Islet precursor cell (in vitro differentiated cells): ENCODE results near the gene SEMA3E.
A peak's percentile ranks its signal among the peaks of the same experiment; 100 is the strongest.
"Not testable (repeated sequence)": the region's sequence is repeated elsewhere in the genome, so short reads cannot be mapped to it uniquely, and the experiment has no call there.

Source experiments
- DNase-seq: peaks from one replicate; pipeline ENCODE4 v3.0.0-alpha.2; 2018

Gene SEMA3E

DNA sequence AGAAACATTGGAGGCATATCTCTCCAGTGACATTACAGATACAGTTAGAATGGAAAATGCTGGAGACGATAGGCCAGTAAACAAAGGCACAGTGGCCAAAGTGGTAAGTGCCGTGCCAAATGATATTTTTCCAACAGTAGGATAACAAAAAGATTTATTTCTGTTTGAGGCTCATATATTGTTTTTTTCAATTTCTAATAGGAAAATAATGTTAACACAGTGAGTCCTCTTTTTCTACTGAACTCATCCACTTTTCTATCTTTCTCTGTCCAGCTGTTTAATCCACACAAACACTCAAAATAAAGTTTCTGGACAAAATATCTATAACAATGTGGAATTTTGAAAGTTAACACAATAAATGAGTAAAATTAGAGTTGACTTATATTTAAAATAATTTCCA, 201.3 kb downstream of the SEMA3E start:
- DNase-seq = no peak

GRCh38 chr7:83446102-83446669, 202.8 kb downstream of the SEMA3E start:
- DNase-seq = no peak

GRCh38 chr7:83442911-83443310, 206.0 kb downstream of the SEMA3E start:
- no peak for DNase-seq

- no peak for DNase-seq
Measured at GRCh38 chr7:83439026-83439425, 209.9 kb downstream of the SEMA3E start.

- DNase-seq = not testable (repeated sequence)
Measured at GRCh38 chr7:83430289-83430688, 218.7 kb downstream of the SEMA3E start.

GRCh38 chr7:83429493-83429892, 219.4 kb downstream of the SEMA3E start:
- DNase-seq = peak; percentile 59

DNA sequence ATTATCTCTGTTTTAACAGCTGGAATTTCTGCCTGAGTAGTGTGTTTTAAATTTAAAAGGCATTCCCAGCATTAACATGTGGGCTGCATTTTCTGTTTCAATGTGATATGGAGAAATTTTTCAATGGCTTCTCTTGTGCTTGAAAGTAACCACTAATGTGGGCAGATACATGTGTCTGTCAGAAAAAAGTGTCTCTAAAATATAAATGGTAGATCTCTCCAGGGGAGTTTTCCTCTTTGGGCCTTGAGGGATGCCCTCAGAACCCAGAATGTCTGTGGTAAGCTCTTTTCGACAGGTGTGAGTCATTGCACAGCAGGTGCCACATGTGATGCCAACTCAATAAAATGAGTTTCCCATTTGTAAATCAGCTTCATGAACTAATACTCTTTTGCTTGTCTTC, 221.1 kb downstream of the SEMA3E start:
- no peak for DNase-seq

GRCh38 chr7:83426325-83426724, 222.6 kb downstream of the SEMA3E start:
- no peak for DNase-seq

DNA sequence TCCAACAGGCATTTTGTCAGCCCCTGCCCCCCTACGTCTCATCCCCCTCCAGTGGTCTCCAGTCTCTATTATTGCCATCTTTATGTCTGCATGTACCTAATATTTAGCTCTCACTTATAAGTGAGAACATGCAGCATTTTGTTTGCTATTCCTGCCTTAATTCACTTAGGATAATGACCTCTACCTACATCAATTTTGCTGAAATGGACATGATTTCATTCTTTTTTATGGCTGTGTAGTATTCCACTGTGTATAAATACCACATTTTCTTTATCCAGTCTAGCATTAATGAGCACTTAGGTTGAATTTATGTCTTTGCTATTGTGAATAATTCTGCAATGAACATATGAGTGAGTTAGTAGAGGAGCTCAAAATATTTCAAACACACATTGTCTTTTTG, 229.9 kb downstream of the SEMA3E start:
- DNase-seq = no peak

- DNase-seq = peak; percentile 57
Measured at GRCh38 chr7:83415840-83416239, 233.1 kb downstream of the SEMA3E start.

GRCh38 chr7:83414947-83415346, 234.0 kb downstream of the SEMA3E start:
- no peak for DNase-seq

GRCh38 chr7:83413831-83414230, 235.1 kb downstream of the SEMA3E start:
- DNase-seq = no peak

DNA sequence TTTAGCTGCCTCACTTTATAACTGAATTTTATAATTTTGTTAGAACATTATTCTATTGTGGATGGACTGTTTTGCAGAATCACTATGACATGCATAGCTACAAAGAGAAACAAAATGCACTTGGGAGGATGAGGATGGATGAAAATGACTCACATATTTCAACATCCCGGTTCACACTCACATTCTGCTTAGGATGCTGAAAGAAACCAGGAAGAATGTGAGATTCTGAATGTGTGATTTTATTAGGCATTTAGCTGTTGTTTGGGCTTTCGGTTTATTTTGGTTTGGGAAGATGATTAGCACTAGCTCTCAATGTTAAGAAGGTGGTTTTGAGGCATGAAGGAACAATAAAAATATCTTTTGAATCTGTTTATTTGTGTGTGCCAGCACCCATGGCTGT, 235.5 kb downstream of the SEMA3E start:
- DNase-seq = no peak

- DNase-seq = no peak
Measured at GRCh38 chr7:83410989-83411591, 237.8 kb downstream of the SEMA3E start.

DNA sequence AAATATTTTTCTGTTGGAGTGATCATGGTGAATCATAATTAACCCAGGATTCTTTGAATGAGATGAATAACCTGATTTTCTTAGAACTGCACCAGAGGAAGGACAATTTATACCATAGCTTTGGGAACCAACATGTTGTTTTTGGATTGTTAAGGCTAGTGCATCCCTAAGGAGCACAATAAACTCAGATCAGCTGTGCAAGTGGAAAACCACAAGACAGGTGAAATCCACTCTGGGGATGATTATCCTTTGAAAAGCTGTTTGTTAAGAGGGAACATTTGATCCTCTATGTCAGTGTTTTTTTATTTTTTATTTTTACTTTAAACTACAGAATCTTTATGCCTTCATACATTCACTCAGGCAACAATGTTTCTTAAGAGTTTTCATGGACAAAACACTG, 254.2 kb downstream of the SEMA3E start:
- DNase-seq = no peak

- no peak for DNase-seq
Measured at GRCh38 chr7:83388436-83388835, 260.5 kb downstream of the SEMA3E start.

GRCh38 chr7:83366629-83367028, 282.3 kb downstream of the SEMA3E start:
- no peak for DNase-seq

GRCh38 chr7:83365746-83366145, 283.2 kb downstream of the SEMA3E start:
- no peak for DNase-seq

DNA sequence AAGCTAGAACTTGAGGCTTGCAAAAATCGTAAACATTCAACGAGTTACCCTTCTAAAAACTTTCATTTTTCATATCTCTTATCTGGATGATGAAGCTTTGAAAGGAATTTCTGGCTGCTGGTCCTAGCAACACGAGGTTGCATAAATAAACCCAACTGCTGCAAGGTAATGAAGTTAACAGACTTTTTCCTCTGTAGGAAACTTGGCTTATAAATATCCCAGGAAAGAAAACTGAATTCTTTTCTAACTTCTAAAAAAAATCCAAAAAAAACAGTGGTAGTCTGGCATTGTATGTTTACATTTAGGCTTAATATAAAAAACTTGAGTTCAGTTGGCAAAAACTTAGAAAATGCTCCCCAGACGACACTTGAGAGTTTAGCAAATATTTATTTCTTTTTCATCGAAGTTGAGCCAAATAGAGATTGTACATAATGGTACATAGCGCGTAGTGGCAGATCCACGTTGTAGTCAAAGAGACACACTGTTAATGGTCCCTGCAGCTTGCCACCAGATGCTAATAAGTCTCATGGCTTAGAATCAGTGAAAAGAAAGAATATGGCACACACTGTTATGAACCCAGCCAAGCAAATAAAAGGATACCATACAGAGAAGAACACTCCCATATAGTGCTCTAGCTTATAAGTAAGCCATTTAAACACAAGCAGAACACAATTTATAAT, 285.9 kb downstream of the SEMA3E start:
- DNase-seq = no peak

- DNase-seq = no peak
Measured at GRCh38 chr7:83359108-83359507, 289.8 kb downstream of the SEMA3E start.

- DNase-seq = no peak
Measured at GRCh38 chr7:83355143-83355542, 293.8 kb downstream of the SEMA3E start.

DNA sequence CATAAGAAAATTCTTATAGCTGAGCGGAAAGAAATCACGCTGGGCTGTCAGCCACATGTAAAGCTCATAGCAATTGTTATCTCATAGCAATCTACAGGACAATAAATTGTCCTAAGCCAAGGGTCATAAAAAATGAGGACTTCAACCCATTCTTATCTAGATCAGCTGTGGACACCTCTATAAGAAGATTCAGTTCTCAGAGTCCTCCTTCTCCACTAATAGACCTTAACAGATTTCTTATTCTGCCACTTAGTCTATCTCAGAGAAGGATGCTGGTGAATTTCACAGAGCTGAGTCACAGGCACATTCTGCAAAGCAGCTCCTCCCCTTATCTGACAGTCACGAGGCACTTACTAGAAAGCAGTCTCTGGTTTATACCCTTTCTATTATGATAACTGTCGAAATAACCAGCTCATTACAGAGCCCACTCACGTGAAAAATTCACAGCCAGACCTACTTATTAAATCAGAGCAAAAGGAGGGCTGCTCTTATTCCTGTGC, 300.9 kb downstream of the SEMA3E start:
- DNase-seq = peak; percentile 83

DNA sequence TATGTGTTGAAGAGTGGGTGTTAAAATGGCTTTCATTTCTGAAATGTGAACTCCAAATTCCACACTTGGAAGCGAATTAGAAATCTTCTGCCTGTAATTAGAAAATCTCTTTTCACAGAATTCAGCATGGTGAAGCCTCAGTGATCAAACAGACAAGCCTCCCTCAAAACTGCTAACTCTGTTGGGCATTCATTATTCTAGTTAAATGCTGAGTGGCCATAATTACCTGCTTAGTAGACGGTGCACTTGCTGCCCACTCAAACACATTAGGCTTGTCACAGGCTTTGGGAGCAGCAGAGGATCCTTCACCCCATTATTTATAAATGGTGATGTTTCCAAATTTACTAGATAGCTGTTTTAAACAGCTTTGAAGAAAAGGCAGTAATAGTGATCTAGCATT, 309.0 kb downstream of the SEMA3E start:
- no peak for DNase-seq

DNA sequence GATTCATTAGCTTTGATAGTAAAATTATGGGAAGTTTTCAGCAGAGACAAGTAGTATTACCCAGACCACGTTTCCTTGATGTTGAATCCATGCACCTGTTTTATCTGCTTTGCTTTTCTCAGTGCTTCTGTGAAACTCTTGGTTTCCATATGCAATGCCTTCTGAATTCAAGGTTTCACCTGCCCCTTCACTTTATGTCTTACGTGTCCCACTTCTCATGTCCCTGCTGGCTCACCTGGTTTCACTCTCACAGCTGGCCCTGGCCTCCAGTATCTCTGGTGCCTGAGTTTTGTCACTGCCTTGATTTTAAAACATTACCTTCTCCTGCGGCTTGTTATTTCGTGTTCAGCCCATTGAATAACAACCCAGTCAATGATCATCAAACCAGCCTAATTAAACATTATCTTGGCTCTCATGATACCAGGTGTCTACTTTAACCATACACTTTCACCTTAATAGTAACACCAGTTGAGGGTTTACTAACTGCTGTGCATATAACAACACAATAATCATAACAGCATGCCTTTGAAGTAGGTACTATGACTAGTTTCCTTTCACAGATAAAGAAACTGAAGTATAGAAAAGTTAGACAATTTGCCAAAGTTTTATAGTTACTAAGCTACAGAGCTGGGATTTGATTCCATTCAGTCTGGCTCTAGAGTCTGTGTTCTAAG, 310.5 kb downstream of the SEMA3E start:
- DNase-seq = no peak
